Calu3 (cell line): ENCODE measurements around the gene SMARCC1. TPM values are rescaled to one million over a fixed set of nuclear protein-coding genes. Genes with fewer than 3 reads are reported as not detected.

Experiments
- BruUV-seq: library from RNA; stranded (reverse); fragments of 400-500 nt; replicated peaks from 2 replicates; lab custom pipeline; 2021; lab: Mats Ljungman, UMichigan
- CTCF ChIA-PET: fragments of 300-600 bp; sonication (Branson Sonifier 250); formaldehyde crosslinking; loops from one replicate; lab custom pipeline; 2022; ENCODE audit warnings: antibody characterized with exemption; lab: Charles Lee
- DNase-seq: peaks from one replicate; pipeline ENCODE4 v3.0.0; 2022
- H3K27ac Mint-ChIP-seq: one replicate; pipeline ENCODE4 v1.8.0; 2022; ENCODE audit warnings: mixed read lengths; ENCODE audit not compliant: unreplicated experiment
- H3K27me3 Mint-ChIP-seq: one replicate; pipeline ENCODE4 v1.8.0; 2022; ENCODE audit warnings: mixed read lengths; ENCODE audit not compliant: unreplicated experiment
- H3K36me3 Mint-ChIP-seq: one replicate; pipeline ENCODE4 v1.8.0; 2022; ENCODE audit warnings: mild to moderate bottlenecking, moderate library complexity, mixed read lengths; ENCODE audit not compliant: insufficient read depth, unreplicated experiment
- H3K4me1 Mint-ChIP-seq: one replicate; pipeline ENCODE4 v1.8.0; 2022; ENCODE audit warnings: mild to moderate bottlenecking, low read depth, mixed read lengths; ENCODE audit not compliant: unreplicated experiment
- H3K4me3 Mint-ChIP-seq: one replicate; pipeline ENCODE4 v1.8.0; 2022; ENCODE audit warnings: mild to moderate bottlenecking, low read depth, moderate library complexity, mixed read lengths; ENCODE audit not compliant: unreplicated experiment
- H3K9me3 Mint-ChIP-seq: one replicate; pipeline ENCODE4 v1.8.0; 2022; ENCODE audit warnings: low read depth, mixed read lengths; ENCODE audit not compliant: unreplicated experiment
- CTCF ChIP-seq: fragments of 200-600 bp; IDR thresholded peaks from one replicate; pipeline ENCODE4 v1.8.0; 2022; ENCODE audit warnings: antibody characterized with exemption; ENCODE audit not compliant: unreplicated experiment
- intact Hi-C: fragments of 100-400 bp; cut with micrococcal nuclease; formaldehyde crosslinking; loops from one replicate; pipeline ENCODE4 v1.10.0; 2022; ENCODE audit not compliant: unreplicated experiment
- total RNA-seq: library from RNA; stranded (reverse); gene quantifications from 2 replicates; pipeline ENCODE4 v1.2.3, GENCODE V29; 2022

Gene SMARCC1
- total RNA-seq, 1 experiment from 2014 or later, result 122 TPM

GRCh38 chr3:47567149-47567548 is 214.5 kb downstream of the SMARCC1 start:
- H3K27me3 Mint-ChIP-seq, result no peaks in the 10 kb centered on the region
- no peak overlapping the region for H3K4me3 Mint-ChIP-seq
- H3K4me1 Mint-ChIP-seq, result no peaks in the 10 kb centered on the region
- H3K27ac Mint-ChIP-seq, result no peak overlapping the region
- H3K36me3 Mint-ChIP-seq, result no peaks in the 10 kb centered on the region
- no peak for TF ChIP-seq CTCF
- H3K9me3 Mint-ChIP-seq, result no peaks in the 10 kb centered on the region
- CTCF ChIA-PET, result no interaction called here
- intact Hi-C loops, result no loop called here
- no peak for DNase-seq
- no TSS peak for BruUV-seq

GRCh38 chr3:47566667-47567066 is 215.0 kb downstream of the SMARCC1 start:
- no TSS peak for BruUV-seq
- Mint-ChIP-seq H3K9me3 (no peaks in the 10 kb centered on the region), H3K27ac (no peak overlapping the region), H3K36me3 (no peaks in the 10 kb centered on the region), H3K27me3 (no peaks in the 10 kb centered on the region), H3K4me1 (no peaks in the 10 kb centered on the region), H3K4me3 (no peak overlapping the region)
- CTCF ChIA-PET, result no interaction called here
- intact Hi-C loops, result no loop called here
- TF ChIP-seq CTCF, result no peak
- no peak for DNase-seq

- CTCF ChIA-PET, result no interaction called here
- H3K36me3 Mint-ChIP-seq, result no peaks in the 10 kb centered on the region
These were observed 215.8 kb downstream of the SMARCC1 start for GRCh38 chr3:47565734-47566550.

GRCh38 chr3:47556351-47556750 is 225.3 kb downstream of the SMARCC1 start:
- Mint-ChIP-seq H3K27ac (no peak overlapping the region), H3K36me3 (no peaks in the 10 kb centered on the region), H3K4me3 (no peak overlapping the region), H3K9me3 (no peaks in the 10 kb centered on the region), H3K4me1 (no peaks in the 10 kb centered on the region), H3K27me3 (peaks cover 11% of the 10 kb centered on the region)
- CTCF ChIA-PET, result interaction anchor here (1.0 kb wide), 1 partner anchor 446 kb away, joined by 7 read pairs; no protein-coding TSS in a partner anchor
- intact Hi-C loops, result no loop called here
- TF ChIP-seq CTCF, result no peak
- no peak for DNase-seq
- no TSS peak for BruUV-seq

More at GRCh38 chr3:47565734-47566550, 215.8 kb downstream of the SMARCC1 start:
- intact Hi-C loops, result no loop called here
- no peak overlapping the region for H3K27ac Mint-ChIP-seq
- no peaks in the 10 kb centered on the region for H3K4me1 Mint-ChIP-seq
- BruUV-seq, result no TSS peak
- DNase-seq, result no peak
- TF ChIP-seq CTCF, result no peak
- no peak overlapping the region for H3K4me3 Mint-ChIP-seq
- no peaks in the 10 kb centered on the region for H3K9me3 Mint-ChIP-seq
- no peaks in the 10 kb centered on the region for H3K27me3 Mint-ChIP-seq
